ENCODE results near the gene HTR3D. TPM values are rescaled to one million over a fixed set of nuclear protein-coding genes. Genes with fewer than 3 reads are reported as not detected.

HTR3D gene
- total RNA-seq, 4 donors from 2014 or later = not detected

DNA sequence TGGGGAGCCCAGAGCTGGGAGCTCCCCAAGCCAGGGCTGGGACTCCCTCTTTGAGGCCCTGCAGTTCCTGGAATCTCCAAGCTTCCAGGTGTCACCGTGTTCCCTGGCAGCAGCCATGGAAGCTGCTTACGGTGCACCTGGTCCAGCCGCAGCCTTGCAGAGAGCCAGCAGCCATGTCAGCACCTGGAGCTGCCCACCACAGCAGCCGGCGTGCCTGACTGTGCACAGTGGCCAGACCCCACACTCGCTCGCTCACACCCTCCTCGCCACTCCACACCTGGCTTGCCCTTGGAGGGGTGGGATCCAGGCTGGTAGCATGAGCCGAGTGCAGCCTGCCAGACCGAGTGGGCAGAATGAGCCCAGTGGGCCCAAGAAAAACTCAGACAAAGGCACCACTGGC lies 50.5 kb downstream of the HTR3D start:
- no peak for TF ChIP-seq CTCF (IDR thresholded peaks at IDR 0.05)
- DNase-seq (ENCODE audit: low spot score) = no peak
- ATAC-seq (ENCODE audit: low FRiP score) = no peak

DNA sequence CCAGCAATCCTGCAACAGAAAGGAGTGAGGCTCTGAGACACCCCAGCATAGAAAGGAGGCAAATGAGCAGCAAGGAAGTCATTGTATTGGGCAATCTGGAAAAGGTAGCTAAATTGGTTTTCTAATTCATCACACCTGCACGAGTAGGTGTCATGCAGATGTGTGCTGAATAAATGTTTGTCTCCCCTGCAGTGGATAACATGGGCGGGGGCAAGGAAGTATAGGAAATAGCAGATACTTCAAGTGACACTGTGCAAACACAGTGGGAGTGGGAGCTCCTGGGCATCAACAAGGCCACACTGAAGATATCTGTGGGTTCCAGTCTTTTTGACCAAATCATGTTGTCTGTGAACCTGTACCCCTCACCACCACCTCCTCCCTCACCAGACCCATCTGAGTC lies 50.9 kb downstream of the HTR3D start:
- DNase-seq (ENCODE audit: low spot score) (no peak), ATAC-seq (ENCODE audit: low FRiP score) (no peak)
- TF ChIP-seq CTCF (IDR thresholded peaks at IDR 0.05) = no peak

DNA sequence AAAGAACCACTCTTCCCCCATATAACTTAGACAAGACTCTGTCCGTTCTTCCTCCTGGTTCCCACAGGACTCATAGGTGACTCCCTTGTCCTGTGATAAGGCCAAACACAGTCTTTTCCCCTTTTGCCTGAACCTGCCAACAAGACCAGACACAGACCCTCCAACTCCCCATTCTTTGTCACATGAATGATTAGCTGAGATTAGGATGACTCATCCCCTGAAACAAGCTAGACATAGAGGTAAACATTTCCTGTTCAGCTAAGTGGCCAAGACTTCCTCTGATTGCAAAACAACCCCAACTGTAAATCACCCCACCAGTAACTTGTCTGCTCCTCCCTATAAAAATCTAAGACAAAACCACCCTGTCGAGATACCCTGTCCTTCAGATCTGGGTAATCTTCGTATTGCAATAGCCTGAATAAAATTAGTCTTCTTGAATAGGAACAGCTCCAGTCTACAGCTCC lies 53.9 kb downstream of the HTR3D start:
- TF ChIP-seq CTCF (IDR thresholded peaks at IDR 0.05) = no peak
- DNase-seq (ENCODE audit: low spot score) = no peak

More for the DNA sequence above, 53.9 kb downstream of the HTR3D start:
- ATAC-seq (ENCODE audit: low FRiP score) = no peak

Small RNA genes lying within 50 kb of the gene (small RNA-seq; reads per million reads assigned to genes)
- gene RF00019 = not detected

Other genes starting within 250 kb of the HTR3D start
- 1 to 10 TPM in 3 of 4 donors, not detected in 1; 1.8 to 2.8 (median 2.4) TPM for gene MAP6D1, start 206.2 kb upstream of the HTR3D start, total RNA-seq
- gene PARL, start 146.9 kb upstream of the HTR3D start, total RNA-seq = 10 to 100 TPM; 40.8 to 57.0 (median 47.6) TPM
- gene ABCC5, start 13.9 kb upstream of the HTR3D start, total RNA-seq = 10 to 100 TPM; 19.7 to 32.0 (median 27.2) TPM
- under 1 TPM in 1 of 4 donors, not detected in 3; 0.48 TPM for gene HTR3C, start 21.3 kb downstream of the HTR3D start, total RNA-seq
- not detected for gene HTR3E, start 65.3 kb downstream of the HTR3D start, total RNA-seq
- 10 to 100 TPM; 28.5 to 50.3 (median 38.7) TPM for gene EIF2B5, start 103.6 kb downstream of the HTR3D start, total RNA-seq
- gene DVL3, start 123.6 kb downstream of the HTR3D start, total RNA-seq = 10 to 100 TPM; 34.9 to 46.0 (median 43.2) TPM
- gene AP2M1, start 143.1 kb downstream of the HTR3D start, total RNA-seq = 100 to 1,000 TPM; 240 to 284 (median 246) TPM
- 10 to 100 TPM; 41.0 to 76.7 (median 64.0) TPM for gene ABCF3, start 154.5 kb downstream of the HTR3D start, total RNA-seq
- under 1 TPM in 2 of 4 donors, not detected in 2; 0.19 to 0.47 TPM for gene VWA5B2, start 197.8 kb downstream of the HTR3D start, total RNA-seq
- gene ALG3, start 217.2 kb downstream of the HTR3D start, total RNA-seq = 10 to 100 TPM; 42.2 to 56.6 (median 52.3) TPM
- gene EEF1AKMT4, start 217.9 kb downstream of the HTR3D start, total RNA-seq = 10 to 100 TPM in 1 of 4 donors, 1 to 10 TPM in 3; 1.7 to 14.8 (median 5.5) TPM
- gene CAMK2N2, start 229.8 kb downstream of the HTR3D start, total RNA-seq = under 1 TPM in 1 of 4 donors, not detected in 3; 0.28 TPM
- gene ECE2, start 244.3 kb downstream of the HTR3D start, total RNA-seq = not detected